ENCODE data around the gene NXPH4.

Gene NXPH4

DNA sequence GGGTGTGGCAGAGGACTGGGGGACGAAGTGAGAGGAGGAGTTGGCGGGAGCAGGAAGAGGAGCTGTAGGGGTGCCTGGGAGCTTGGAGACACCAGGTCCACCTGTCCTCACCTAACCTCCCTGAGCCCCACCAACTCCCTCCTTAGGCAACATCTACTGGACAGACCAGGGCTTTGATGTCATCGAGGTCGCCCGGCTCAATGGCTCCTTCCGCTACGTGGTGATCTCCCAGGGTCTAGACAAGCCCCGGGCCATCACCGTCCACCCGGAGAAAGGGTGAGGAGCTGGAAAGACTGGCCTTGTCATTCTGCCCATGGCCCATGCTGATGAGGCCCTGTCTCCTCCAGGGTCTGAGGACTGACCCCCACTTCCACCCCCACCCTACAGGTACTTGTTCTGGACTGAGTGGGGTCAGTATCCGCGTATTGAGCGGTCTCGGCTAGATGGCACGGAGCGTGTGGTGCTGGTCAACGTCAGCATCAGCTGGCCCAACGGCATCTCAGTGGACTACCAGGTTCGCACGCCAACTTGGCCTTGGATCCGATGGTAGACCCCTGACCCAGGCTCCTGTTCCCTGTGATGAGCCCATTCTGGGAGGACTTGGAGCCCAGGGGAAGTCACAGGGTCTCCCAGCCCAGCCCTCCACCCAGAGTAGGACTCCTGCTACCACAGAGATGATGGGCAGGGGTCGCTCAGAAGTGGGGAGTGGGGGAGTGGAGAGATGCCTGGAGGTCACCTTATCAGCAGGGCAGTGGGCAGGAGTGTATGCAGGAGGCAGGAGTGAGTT is 32.5 kb upstream of the NXPH4 start:
- intact Hi-C loops (cut with DNase I; ENCODE audit: low total_unique reads) = loop anchor here (2.0 to 5.0 kb wide), 2 partner anchors 59 to 112 kb away; no protein-coding TSS in a partner anchor
- no peaks in the 10 kb centered on the region for H3K4me1 ChIP-seq
- H3K27ac ChIP-seq = no peak overlapping the region
- no peaks in the 10 kb centered on the region for H3K9me3 ChIP-seq
- no peak for DNase-seq
- TF ChIP-seq, protein P1, sequence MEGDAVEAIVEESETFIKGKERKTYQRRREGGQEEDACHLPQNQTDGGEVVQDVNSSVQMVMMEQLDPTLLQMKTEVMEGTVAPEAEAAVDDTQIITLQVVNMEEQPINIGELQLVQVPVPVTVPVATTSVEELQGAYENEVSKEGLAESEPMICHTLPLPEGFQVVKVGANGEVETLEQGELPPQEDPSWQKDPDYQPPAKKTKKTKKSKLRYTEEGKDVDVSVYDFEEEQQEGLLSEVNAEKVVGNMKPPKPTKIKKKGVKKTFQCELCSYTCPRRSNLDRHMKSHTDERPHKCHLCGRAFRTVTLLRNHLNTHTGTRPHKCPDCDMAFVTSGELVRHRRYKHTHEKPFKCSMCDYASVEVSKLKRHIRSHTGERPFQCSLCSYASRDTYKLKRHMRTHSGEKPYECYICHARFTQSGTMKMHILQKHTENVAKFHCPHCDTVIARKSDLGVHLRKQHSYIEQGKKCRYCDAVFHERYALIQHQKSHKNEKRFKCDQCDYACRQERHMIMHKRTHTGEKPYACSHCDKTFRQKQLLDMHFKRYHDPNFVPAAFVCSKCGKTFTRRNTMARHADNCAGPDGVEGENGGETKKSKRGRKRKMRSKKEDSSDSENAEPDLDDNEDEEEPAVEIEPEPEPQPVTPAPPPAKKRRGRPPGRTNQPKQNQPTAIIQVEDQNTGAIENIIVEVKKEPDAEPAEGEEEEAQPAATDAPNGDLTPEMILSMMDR (IDR thresholded peaks at IDR 0.05) = no peak
- no peak overlapping the region for H3K4me3 ChIP-seq
- no peaks in the 10 kb centered on the region for H3K27me3 ChIP-seq
- H3K36me3 ChIP-seq = peaks cover 82 to 92% (median 91%) of the 10 kb centered on the region in 3 donors

DNA sequence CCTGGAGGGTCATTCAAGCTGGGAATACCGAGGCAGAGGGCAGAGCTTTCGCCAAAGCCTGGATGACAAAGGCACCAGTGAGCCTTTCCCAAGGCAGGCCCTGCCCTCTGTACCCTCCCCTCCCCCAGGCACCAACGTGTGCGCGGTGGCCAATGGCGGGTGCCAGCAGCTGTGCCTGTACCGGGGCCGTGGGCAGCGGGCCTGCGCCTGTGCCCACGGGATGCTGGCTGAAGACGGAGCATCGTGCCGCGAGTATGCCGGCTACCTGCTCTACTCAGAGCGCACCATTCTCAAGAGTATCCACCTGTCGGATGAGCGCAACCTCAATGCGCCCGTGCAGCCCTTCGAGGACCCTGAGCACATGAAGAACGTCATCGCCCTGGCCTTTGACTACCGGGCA is 31.2 kb upstream of the NXPH4 start:
- Histone ChIP-seq H3K4me3 (no peak overlapping the region), H3K27ac (no peak overlapping the region), H3K4me1 (no peaks in the 10 kb centered on the region), H3K9me3 (no peaks in the 10 kb centered on the region), H3K27me3 (no peaks in the 10 kb centered on the region), H3K36me3 (peaks cover 81 to 92% (median 91%) of the 10 kb centered on the region in 3 donors)
- TF ChIP-seq, protein P1 (IDR thresholded peaks at IDR 0.05) = no peak
- intact Hi-C loops (cut with DNase I; ENCODE audit: low total_unique reads) = no loop called here
- DNase-seq = no peak

DNA sequence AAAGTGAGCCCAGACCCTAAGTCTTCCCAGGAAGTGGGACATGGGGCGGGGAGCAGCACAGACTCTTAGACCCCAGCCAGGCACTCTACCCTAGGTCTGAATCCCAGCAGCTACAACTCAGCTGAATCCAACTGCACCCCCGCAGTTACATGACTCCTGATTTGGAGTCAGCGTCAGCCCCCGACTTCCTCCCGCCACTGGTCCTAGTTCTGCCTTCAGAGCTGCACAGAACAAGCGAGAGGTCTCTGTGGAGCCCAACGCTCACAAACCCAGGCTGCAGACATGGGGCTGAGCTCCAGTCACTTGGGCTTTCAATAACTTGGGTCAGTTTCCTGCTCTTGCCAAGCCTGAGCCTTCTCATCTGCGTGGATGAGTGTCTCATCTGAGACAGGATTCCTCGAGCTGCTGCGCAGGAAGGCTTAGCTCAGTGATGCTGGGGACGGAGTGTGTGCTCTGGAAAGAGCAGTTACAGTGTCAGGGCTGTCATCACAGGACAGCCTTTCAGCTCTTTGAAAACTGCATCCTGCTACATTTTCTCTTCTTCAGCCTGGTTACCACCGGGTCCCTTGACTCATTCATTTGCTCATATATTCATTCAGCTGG is 30.6 kb upstream of the NXPH4 start:
- Histone ChIP-seq H3K9me3 (no peaks in the 10 kb centered on the region), H3K4me1 (no peaks in the 10 kb centered on the region), H3K27ac (no peak overlapping the region), H3K36me3 (peaks cover 81 to 92% (median 91%) of the 10 kb centered on the region in 3 donors), H3K4me3 (no peak overlapping the region), H3K27me3 (no peaks in the 10 kb centered on the region)
- intact Hi-C loops (cut with DNase I; ENCODE audit: low total_unique reads) = no loop called here
- no peak for DNase-seq
- TF ChIP-seq, protein P1 (IDR thresholded peaks at IDR 0.05) = no peak

DNA sequence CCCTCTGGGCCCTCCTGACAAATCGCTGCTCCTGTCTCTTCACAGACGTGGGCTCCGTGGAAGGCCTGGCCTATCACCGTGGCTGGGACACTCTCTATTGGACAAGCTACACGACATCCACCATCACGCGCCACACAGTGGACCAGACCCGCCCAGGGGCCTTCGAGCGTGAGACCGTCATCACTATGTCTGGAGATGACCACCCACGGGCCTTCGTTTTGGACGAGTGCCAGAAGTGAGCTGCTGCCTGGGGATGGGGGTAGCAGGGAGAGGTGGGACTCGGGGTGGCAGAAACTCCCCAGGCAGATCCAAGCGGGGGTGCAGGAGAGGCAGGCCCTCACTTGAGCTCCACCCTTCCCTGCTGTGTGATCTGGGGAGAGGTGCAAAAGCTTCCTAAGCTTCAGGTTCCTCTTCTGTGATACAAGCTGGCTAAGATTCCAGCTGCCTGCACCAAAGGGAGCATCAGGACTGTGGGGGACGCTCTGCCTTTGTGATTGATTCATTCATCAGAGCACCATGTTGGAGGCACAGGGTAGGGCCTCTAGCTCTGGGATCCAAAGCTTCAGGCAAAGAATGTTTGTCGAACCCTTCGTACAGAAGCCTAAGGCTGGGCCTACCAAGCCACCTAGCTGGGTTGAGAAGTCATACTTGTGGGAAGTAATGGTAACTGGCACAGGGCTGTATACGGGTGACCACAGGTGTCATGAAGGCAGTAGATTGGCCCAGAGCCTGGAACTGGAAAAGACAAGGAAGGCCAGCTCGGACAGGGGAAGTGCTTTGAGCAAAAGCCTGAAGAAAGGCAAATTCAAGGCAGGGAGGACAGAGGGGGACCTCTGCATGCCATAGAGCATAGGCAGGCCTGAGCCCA is 29.1 kb upstream of the NXPH4 start:
- Histone ChIP-seq H3K4me1 (no peaks in the 10 kb centered on the region), H3K36me3 (peaks cover 89 to 95% (median 93%) of the 10 kb centered on the region in 3 donors), H3K9me3 (no peaks in the 10 kb centered on the region), H3K27me3 (no peaks in the 10 kb centered on the region), H3K27ac (no peak overlapping the region), H3K4me3 (no peak overlapping the region)
- no peak for DNase-seq
- TF ChIP-seq, protein P1 (IDR thresholded peaks at IDR 0.05) = no peak
- intact Hi-C loops (cut with DNase I; ENCODE audit: low total_unique reads) = no loop called here

DNA sequence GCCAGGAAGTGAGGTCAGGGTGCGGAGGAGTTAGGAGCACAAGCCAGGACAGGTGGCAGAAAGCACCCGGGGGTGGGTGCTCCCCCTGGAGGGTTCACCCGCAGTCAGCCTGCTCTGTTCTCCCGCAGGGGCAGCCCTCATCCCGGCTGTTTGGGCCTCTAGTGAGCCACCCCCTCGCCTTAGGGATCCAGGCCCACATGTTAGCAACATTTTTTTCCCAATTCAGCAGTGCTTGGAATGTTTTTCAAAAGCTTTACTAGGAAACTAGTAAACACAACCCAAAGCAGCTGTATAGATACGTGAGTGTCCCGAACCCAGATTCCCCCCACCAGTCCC is 28.5 kb upstream of the NXPH4 start:
- no peak overlapping the region for H3K27ac ChIP-seq
- intact Hi-C loops (cut with DNase I; ENCODE audit: low total_unique reads) = no loop called here
- H3K4me1 ChIP-seq = no peaks in the 10 kb centered on the region
- TF ChIP-seq, protein P1 (IDR thresholded peaks at IDR 0.05) = no peak
- peaks cover 95 to 100% (median 99%) of the 10 kb centered on the region in 3 donors for H3K36me3 ChIP-seq
- no peaks in the 10 kb centered on the region for H3K27me3 ChIP-seq
- DNase-seq = no peak
- no peaks in the 10 kb centered on the region for H3K9me3 ChIP-seq
- H3K4me3 ChIP-seq = no peak overlapping the region
